Chondrocyte (in vitro differentiated cells): ENCODE results near the gene TBC1D14. TPM values are rescaled to one million over a fixed set of nuclear protein-coding genes. Genes with fewer than 3 reads are reported as not detected.

ENCODE experiments used
- DNase-seq: peaks from one replicate; pipeline ENCODE4 v3.0.0; 2021; ENCODE audit warnings: mixed read lengths, low spot score
- H3K27ac Mint-ChIP-seq: one replicate; pipeline ENCODE4 v1.8.0; 2021; ENCODE audit warnings: mild to moderate bottlenecking, moderate library complexity, mixed read lengths; ENCODE audit not compliant: unreplicated experiment
- H3K27me3 Mint-ChIP-seq: 2 replicates; pipeline ENCODE4 v1.8.0; 2021; ENCODE audit warnings: low read depth, mixed read lengths
- H3K36me3 Mint-ChIP-seq: 2 replicates; pipeline ENCODE4 v1.8.0; 2021; ENCODE audit warnings: low read depth, mixed read lengths
- H3K4me1 Mint-ChIP-seq: 2 replicates; pipeline ENCODE4 v1.8.0; 2021; ENCODE audit warnings: low read depth, mild to moderate bottlenecking, mixed read lengths
- H3K4me3 Mint-ChIP-seq: one replicate; pipeline ENCODE4 v1.8.0; 2021; ENCODE audit warnings: mild to moderate bottlenecking, moderate library complexity, mixed read lengths; ENCODE audit not compliant: unreplicated experiment
- H3K9me3 Mint-ChIP-seq: 2 replicates; pipeline ENCODE4 v1.8.0; 2021; ENCODE audit warnings: low read depth, mixed read lengths
- total RNA-seq: library from RNA; stranded (reverse); gene quantifications from 3 replicates; pipeline ENCODE4 v1.2.1, GENCODE V29; 2021
- TF ChIP-seq, protein P1 (sequence below): fragments of 200-600 bp; sonication (generic); IDR thresholded peaks from 2 replicates; pipeline ENCODE4 v1.5.0; 2021; ENCODE audit warnings: antibody characterized with exemption, mild to moderate bottlenecking, moderate library complexity

The TBC1D14 gene
- total RNA-seq, 1 donor from 2014 or later: 25.2 TPM

DNA sequence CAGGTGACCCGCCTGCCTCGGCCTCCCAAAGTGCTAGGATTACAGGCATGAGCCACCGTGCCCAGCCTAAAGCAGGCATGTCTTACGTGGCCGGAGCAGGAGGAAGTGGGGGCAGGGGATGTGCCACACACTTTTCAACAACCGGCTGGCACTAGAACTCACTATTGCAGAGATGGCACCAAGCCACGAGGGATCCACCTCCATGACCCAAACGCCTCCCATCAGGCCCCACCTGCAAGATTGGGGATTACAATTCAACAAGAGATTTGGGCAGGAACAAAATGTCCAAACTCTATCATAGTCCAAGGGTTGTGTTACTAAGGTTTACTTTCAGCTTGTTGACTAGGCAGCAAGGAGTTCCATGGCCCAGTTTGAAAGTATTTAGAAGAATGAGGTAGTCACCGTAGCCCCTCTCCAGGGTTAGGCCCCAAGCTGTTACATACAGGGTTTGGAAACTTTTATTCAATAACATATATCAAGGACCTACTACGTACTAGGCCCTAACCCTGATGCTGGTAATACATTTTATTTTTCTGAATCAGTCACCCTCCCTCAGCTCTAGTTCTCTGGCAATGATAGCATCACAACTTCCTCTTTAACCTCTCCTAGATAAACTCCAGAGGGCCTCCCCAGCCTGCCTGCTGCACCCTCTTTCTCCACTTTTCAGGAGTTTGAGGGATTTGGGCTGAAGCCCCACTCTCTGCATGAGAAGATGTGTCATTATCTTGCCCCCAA is 18.0 kb upstream of the TBC1D14 start:
- peaks cover 33% of the 10 kb centered on the region for H3K4me1 Mint-ChIP-seq
- TF ChIP-seq, protein P1, sequence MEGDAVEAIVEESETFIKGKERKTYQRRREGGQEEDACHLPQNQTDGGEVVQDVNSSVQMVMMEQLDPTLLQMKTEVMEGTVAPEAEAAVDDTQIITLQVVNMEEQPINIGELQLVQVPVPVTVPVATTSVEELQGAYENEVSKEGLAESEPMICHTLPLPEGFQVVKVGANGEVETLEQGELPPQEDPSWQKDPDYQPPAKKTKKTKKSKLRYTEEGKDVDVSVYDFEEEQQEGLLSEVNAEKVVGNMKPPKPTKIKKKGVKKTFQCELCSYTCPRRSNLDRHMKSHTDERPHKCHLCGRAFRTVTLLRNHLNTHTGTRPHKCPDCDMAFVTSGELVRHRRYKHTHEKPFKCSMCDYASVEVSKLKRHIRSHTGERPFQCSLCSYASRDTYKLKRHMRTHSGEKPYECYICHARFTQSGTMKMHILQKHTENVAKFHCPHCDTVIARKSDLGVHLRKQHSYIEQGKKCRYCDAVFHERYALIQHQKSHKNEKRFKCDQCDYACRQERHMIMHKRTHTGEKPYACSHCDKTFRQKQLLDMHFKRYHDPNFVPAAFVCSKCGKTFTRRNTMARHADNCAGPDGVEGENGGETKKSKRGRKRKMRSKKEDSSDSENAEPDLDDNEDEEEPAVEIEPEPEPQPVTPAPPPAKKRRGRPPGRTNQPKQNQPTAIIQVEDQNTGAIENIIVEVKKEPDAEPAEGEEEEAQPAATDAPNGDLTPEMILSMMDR: no peak
- H3K9me3 Mint-ChIP-seq: peaks cover 2% of the 10 kb centered on the region
- H3K27ac Mint-ChIP-seq: peak overlapping the region; percentile 76
- no peaks in the 10 kb centered on the region for H3K27me3 Mint-ChIP-seq
- H3K36me3 Mint-ChIP-seq: no peaks in the 10 kb centered on the region
- H3K4me3 Mint-ChIP-seq: no peak overlapping the region
- peak; percentile 35 for DNase-seq

DNA sequence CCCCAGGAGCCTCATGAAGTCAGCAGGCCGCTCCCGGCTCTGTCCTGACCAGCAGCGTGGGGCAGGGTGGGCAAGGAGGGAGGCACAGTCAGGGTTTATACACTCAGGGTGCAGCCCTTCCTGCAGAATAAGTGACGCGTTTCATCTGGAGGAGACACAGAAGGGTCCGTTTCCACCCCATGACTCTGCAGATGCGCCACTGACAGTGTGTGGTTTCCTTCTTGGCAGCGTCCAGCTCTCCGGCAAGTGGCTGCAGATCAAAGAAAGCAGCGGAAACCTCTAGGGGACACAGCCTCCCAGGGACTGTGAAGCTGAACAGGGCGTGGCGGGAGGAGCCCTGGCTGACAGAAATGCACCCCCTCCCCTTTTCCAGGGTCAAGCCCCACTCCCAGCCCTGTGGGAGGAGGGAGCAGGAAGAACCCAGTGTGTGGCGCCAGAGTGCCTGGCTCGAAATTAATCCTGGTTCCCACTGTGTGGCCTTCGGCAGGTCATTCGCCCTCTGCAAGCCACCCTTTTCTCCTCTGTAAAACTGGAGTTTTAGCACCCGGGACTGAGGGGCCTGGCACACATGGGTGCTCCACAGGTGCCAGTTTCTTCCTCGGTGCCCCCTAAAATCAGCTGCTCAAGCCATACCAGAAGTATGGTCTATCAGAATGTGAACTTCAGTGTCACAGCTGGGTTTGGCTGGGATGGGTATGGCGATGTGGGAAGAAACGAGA is 17.3 kb upstream of the TBC1D14 start:
- Mint-ChIP-seq H3K27ac (peak overlapping the region; percentile 76), H3K27me3 (no peaks in the 10 kb centered on the region), H3K4me3 (no peak overlapping the region), H3K9me3 (peaks cover 2% of the 10 kb centered on the region), H3K4me1 (peaks cover 32% of the 10 kb centered on the region), H3K36me3 (no peaks in the 10 kb centered on the region)
- TF ChIP-seq, protein P1: peak; percentile 64
- DNase-seq: no peak

GRCh38 chr4:6892909-6893202 is 16.8 kb upstream of the TBC1D14 start:
- no peak overlapping the region for H3K4me3 Mint-ChIP-seq

GRCh38 chr4:6893449-6894085 is 16.1 kb upstream of the TBC1D14 start:
- H3K4me1 Mint-ChIP-seq: peaks cover 34% of the 10 kb centered on the region
- no peaks in the 10 kb centered on the region for H3K36me3 Mint-ChIP-seq
- TF ChIP-seq, protein P1: no peak
- no peaks in the 10 kb centered on the region for H3K27me3 Mint-ChIP-seq
- DNase-seq: no peak
- peaks cover 2% of the 10 kb centered on the region for H3K9me3 Mint-ChIP-seq
- peak overlapping the region; percentile 88 for H3K27ac Mint-ChIP-seq
- no peak overlapping the region for H3K4me3 Mint-ChIP-seq

More at GRCh38 chr4:6892909-6893202, 16.8 kb upstream of the TBC1D14 start:
- Mint-ChIP-seq H3K36me3 (no peaks in the 10 kb centered on the region), H3K4me1 (peaks cover 34% of the 10 kb centered on the region), H3K9me3 (peaks cover 2% of the 10 kb centered on the region), H3K27me3 (no peaks in the 10 kb centered on the region), H3K27ac (no peak overlapping the region)
- DNase-seq: no peak
- TF ChIP-seq, protein P1: no peak

- peak overlapping the region; percentile 88 for H3K27ac Mint-ChIP-seq
- no peak for DNase-seq
- TF ChIP-seq, protein P1: no peak
- no peak overlapping the region for H3K4me3 Mint-ChIP-seq
- no peaks in the 10 kb centered on the region for H3K27me3 Mint-ChIP-seq
- H3K36me3 Mint-ChIP-seq: no peaks in the 10 kb centered on the region
- peaks cover 2% of the 10 kb centered on the region for H3K9me3 Mint-ChIP-seq
- H3K4me1 Mint-ChIP-seq: peaks cover 34% of the 10 kb centered on the region
Measured at GRCh38 chr4:6894086-6894478, 15.5 kb upstream of the TBC1D14 start.
